ENCODE measurements around the gene PCP4L1. TPM values are rescaled to one million over a fixed set of nuclear protein-coding genes. Genes with fewer than 3 reads are reported as not detected.
A peak's percentile ranks its signal among the peaks of the same experiment; 100 is the strongest.

PCP4L1 gene
- total and polyA plus RNA-seq, 2 donors (not counting 1 experiment from before 2014, with no cell fraction given), result not detected

DNA sequence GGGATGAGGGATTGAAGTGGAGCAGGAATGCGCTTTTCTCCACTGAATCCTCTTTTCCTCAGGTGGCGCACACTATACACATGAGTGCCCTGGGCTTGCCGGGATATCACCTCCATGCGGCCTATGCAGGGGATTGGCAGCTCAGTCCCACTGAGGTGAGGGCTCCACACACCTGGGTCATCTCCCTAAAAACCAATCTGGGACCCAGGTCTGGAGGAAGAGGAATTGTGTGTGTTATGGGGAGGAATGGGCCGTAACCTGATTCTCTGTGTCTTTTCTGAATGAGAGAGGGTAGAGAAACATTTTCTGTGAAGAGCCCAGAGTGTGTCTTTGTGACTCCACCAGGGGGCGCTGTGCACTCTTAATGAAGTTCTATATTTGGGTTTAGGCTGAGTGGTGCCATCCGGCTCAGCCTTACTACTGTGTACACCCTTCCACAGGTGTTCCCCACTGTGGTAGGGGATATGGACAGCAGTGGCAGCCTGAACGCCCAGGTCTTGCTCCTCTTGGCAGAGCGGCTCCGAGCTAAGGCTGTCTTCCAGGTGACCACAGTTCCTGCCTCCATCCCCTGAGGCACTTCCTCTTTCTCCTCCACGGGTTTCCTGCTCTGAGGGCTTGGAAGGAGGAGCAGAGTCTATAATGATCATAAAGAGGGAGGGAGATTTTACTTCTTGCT lies 31.2 kb upstream of the PCP4L1 start:
- Mint-ChIP-seq H3K27me3 (peaks cover 18% of the 10 kb centered on the region), H3K27ac (peak overlapping the region; percentile 69), H3K4me1 (peaks cover 31% of the 10 kb centered on the region), H3K4me3 (peak overlapping the region; percentile 99), H3K9me3 (ENCODE audit: insufficient read depth) (no peaks in the 10 kb centered on the region)
- ATAC-seq (ENCODE audit: low read depth), result peak; percentile 33
- Histone ChIP-seq H3K36me3 (replicated peaks in 1 of 2; ENCODE audit: control extremely low read depth in 1 of 2, control insufficient read depth in 1 of 2, extremely low read depth in 1 of 2, insufficient read depth in 2 of 2, low read length in 1 of 2) (peaks cover 1 to 18% of the 10 kb centered on the region in 2 experiments), H3K4me2 (replicated peaks; ENCODE audit: low read depth, low read length, poor library complexity, severe bottlenecking) (peak overlapping the region; percentile 84), H3K27me3 (replicated peaks in 1 of 4; ENCODE audit: control extremely low read depth in 1 of 4, control insufficient read depth in 3 of 4, insufficient read depth in 4 of 4, low read length in 3 of 4) (peaks cover 0 to 19% (median 18%) of the 10 kb centered on the region in 4 experiments), H3K79me2 (ENCODE audit: control insufficient read depth, insufficient read depth, low read length) (peaks cover 7% of the 10 kb centered on the region), H2AFZ (ENCODE audit: insufficient read depth, low read depth, low read length, poor library complexity, severe bottlenecking) (peak overlapping the region; percentile 49), H3K4me1 (ENCODE audit: control insufficient read depth in 2 of 2, insufficient read depth in 2 of 2, low read length in 2 of 2) (peaks cover 22 to 29% of the 10 kb centered on the region in 2 donors), H3K4me3 (ENCODE audit: control extremely low read depth in 1 of 5, extremely low read depth in 1 of 5, insufficient read depth in 1 of 5, low read depth in 2 of 5, low read length in 4 of 5) (peak overlapping the region in 4 of 5 experiments; percentile 1 to 26 (median 14)), H3K9ac (ENCODE audit: low read length) (peak overlapping the region; percentile 29), H3K9me3 (ENCODE audit: control extremely low read depth in 1 of 3, control insufficient read depth in 2 of 3, insufficient read depth in 1 of 3, low read length in 2 of 3) (no peaks in the 10 kb centered on the region), H4K20me1 (ENCODE audit: control insufficient read depth, insufficient read depth, low read length, poor library complexity, severe bottlenecking) (no peaks in the 10 kb centered on the region), H3K27ac (ENCODE audit: low read length in 2 of 2) (no peak overlapping the region)
- 4% methylated on average over 3 of the region's 11 CpGs for WGBS (ENCODE audit: insufficient coverage)
- CTCF ChIA-PET, result interaction anchor here (0.6 to 10.0 kb wide), 22 partner anchors 8 to 180 kb away, joined by 3 to 104 read pairs (median 8); partner anchors contain the start of genes CFAP126, FCER1G, NDUFS2 and NR1I3
- intact Hi-C loops (cut with micrococcal nuclease), result loop anchor here (1.0 to 5.0 kb wide), 7 partner anchors 35 to 513 kb away; partner anchors contain the start of genes CFAP126 and SDHC
- TF ChIP-seq, protein P1, sequence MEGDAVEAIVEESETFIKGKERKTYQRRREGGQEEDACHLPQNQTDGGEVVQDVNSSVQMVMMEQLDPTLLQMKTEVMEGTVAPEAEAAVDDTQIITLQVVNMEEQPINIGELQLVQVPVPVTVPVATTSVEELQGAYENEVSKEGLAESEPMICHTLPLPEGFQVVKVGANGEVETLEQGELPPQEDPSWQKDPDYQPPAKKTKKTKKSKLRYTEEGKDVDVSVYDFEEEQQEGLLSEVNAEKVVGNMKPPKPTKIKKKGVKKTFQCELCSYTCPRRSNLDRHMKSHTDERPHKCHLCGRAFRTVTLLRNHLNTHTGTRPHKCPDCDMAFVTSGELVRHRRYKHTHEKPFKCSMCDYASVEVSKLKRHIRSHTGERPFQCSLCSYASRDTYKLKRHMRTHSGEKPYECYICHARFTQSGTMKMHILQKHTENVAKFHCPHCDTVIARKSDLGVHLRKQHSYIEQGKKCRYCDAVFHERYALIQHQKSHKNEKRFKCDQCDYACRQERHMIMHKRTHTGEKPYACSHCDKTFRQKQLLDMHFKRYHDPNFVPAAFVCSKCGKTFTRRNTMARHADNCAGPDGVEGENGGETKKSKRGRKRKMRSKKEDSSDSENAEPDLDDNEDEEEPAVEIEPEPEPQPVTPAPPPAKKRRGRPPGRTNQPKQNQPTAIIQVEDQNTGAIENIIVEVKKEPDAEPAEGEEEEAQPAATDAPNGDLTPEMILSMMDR (IDR thresholded peaks at IDR 0.05), result peak; percentile 90
- no peak for TF ChIP-seq EZH2 (IDR thresholded peaks at IDR 0.05; ENCODE audit: borderline replicate concordance, insufficient read depth, low read depth, low read length, poor library complexity, severe bottlenecking)
- DNase-seq, result peak; percentile 88
- POLR2A ChIA-PET, result interaction anchor here (0.6 kb wide), 1 partner anchor 304 kb away, joined by 3 read pairs; no protein-coding TSS in a partner anchor

GRCh38 chr1:161228032-161228431 lies 30.5 kb upstream of the PCP4L1 start:
- intact Hi-C loops (cut with micrococcal nuclease), result loop anchor here (5.0 kb wide), 2 partner anchors 36 to 64 kb away; no protein-coding TSS in a partner anchor
- Histone ChIP-seq H2AFZ (ENCODE audit: insufficient read depth, low read depth, low read length, poor library complexity, severe bottlenecking) (no peak overlapping the region), H3K27me3 (replicated peaks in 1 of 4; ENCODE audit: control extremely low read depth in 1 of 4, control insufficient read depth in 3 of 4, insufficient read depth in 4 of 4, low read length in 3 of 4) (peaks cover 0 to 12% (median 11%) of the 10 kb centered on the region in 4 experiments), H3K4me1 (ENCODE audit: control insufficient read depth in 2 of 2, insufficient read depth in 2 of 2, low read length in 2 of 2) (peaks cover 22 to 29% of the 10 kb centered on the region in 2 donors), H3K27ac (ENCODE audit: low read length in 2 of 2) (no peak overlapping the region), H3K4me2 (replicated peaks; ENCODE audit: low read depth, low read length, poor library complexity, severe bottlenecking) (peak overlapping the region; percentile 84), H3K79me2 (ENCODE audit: control insufficient read depth, insufficient read depth, low read length) (peaks cover 7% of the 10 kb centered on the region), H3K4me3 (ENCODE audit: control extremely low read depth in 1 of 5, extremely low read depth in 1 of 5, insufficient read depth in 1 of 5, low read depth in 2 of 5, low read length in 4 of 5) (no peak overlapping the region), H3K36me3 (replicated peaks in 1 of 2; ENCODE audit: control extremely low read depth in 1 of 2, control insufficient read depth in 1 of 2, extremely low read depth in 1 of 2, insufficient read depth in 2 of 2, low read length in 1 of 2) (peaks cover 1 to 18% of the 10 kb centered on the region in 2 experiments), H3K9ac (ENCODE audit: low read length) (no peak overlapping the region), H3K9me3 (ENCODE audit: control extremely low read depth in 1 of 3, control insufficient read depth in 2 of 3, insufficient read depth in 1 of 3, low read length in 2 of 3) (no peaks in the 10 kb centered on the region), H4K20me1 (ENCODE audit: control insufficient read depth, insufficient read depth, low read length, poor library complexity, severe bottlenecking) (no peaks in the 10 kb centered on the region)
- Mint-ChIP-seq H3K27ac (peak overlapping the region; percentile 69), H3K4me3 (peak overlapping the region; percentile 39), H3K27me3 (peaks cover 11% of the 10 kb centered on the region), H3K9me3 (ENCODE audit: insufficient read depth) (no peaks in the 10 kb centered on the region), H3K4me1 (peaks cover 31% of the 10 kb centered on the region)
- no CpG with 5 or more reads among the region's 7 CpGs for WGBS (ENCODE audit: insufficient coverage)
- POLR2A ChIA-PET, result interaction anchor here (0.6 kb wide), 1 partner anchor 304 kb away, joined by 3 read pairs; no protein-coding TSS in a partner anchor
- DNase-seq (no peak), ATAC-seq (ENCODE audit: low read depth) (no peak)
- CTCF ChIA-PET, result interaction anchor here (0.6 to 10.0 kb wide), 13 partner anchors 17 to 181 kb away, joined by 3 to 104 read pairs (median 4); partner anchors contain the start of genes CFAP126 and PPOX
- TF ChIP-seq, protein P1 (IDR thresholded peaks at IDR 0.05), result no peak
- TF ChIP-seq EZH2 (IDR thresholded peaks at IDR 0.05; ENCODE audit: borderline replicate concordance, insufficient read depth, low read depth, low read length, poor library complexity, severe bottlenecking), result no peak

Data from B cell (primary cell).